ENCODE results near the gene MROH2A.

Gene MROH2A

GRCh38 chr2:233836359-233836758 lies 58.2 kb downstream of the MROH2A start:
- Histone ChIP-seq H3K4me3 (ENCODE audit: low read length) (no peak overlapping the region), H3K4me1 (ENCODE audit: insufficient read depth, low read length) (no peaks in the 10 kb centered on the region; the same call in 1 of the 2 replicates), H3K36me3 (ENCODE audit: insufficient read depth, low read depth, low read length) (peaks cover 76% of the 10 kb centered on the region), H3K9me3 (ENCODE audit: insufficient read depth, low read depth, low read length) (no peaks in the 10 kb centered on the region), H3K27me3 (ENCODE audit: insufficient read depth, low read length) (no peaks in the 10 kb centered on the region), H3K27ac (ENCODE audit: low read length) (no peak overlapping the region), H3K9ac (ENCODE audit: low read depth, low read length) (no peak overlapping the region)

- no peak overlapping the region for H3K27ac ChIP-seq (ENCODE audit: low read length)
- peaks cover 90% of the 10 kb centered on the region for H3K36me3 ChIP-seq (ENCODE audit: insufficient read depth, low read depth, low read length)
- H3K4me3 ChIP-seq (ENCODE audit: low read length) = no peak overlapping the region
These were observed 59.6 kb downstream of the MROH2A start for GRCh38 chr2:233837694-233838229.

GRCh38 chr2:233838251-233838650 lies 60.1 kb downstream of the MROH2A start:
- no peak overlapping the region for H3K27ac ChIP-seq (ENCODE audit: low read length)
- H3K4me1 ChIP-seq (ENCODE audit: insufficient read depth, low read length) = no peaks in the 10 kb centered on the region; the same call in 1 of the 2 replicates
- H3K27me3 ChIP-seq (ENCODE audit: insufficient read depth, low read length) = no peaks in the 10 kb centered on the region
- H3K36me3 ChIP-seq (ENCODE audit: insufficient read depth, low read depth, low read length) = peaks cover 95% of the 10 kb centered on the region
- H3K9me3 ChIP-seq (ENCODE audit: insufficient read depth, low read depth, low read length) = no peaks in the 10 kb centered on the region
- H3K9ac ChIP-seq (ENCODE audit: low read depth, low read length) = no peak overlapping the region
- H3K4me3 ChIP-seq (ENCODE audit: low read length) = no peak overlapping the region

More at GRCh38 chr2:233837694-233838229, 59.6 kb downstream of the MROH2A start:
- no peaks in the 10 kb centered on the region for H3K27me3 ChIP-seq (ENCODE audit: insufficient read depth, low read length)
- H3K4me1 ChIP-seq (ENCODE audit: insufficient read depth, low read length) = no peaks in the 10 kb centered on the region; the same call in 1 of the 2 replicates
- H3K9ac ChIP-seq (ENCODE audit: low read depth, low read length) = no peak overlapping the region
- H3K9me3 ChIP-seq (ENCODE audit: insufficient read depth, low read depth, low read length) = no peaks in the 10 kb centered on the region

- no peaks in the 10 kb centered on the region for H3K4me1 ChIP-seq (ENCODE audit: insufficient read depth, low read length)
- no peak overlapping the region for H3K27ac ChIP-seq (ENCODE audit: low read length)
- H3K9me3 ChIP-seq (ENCODE audit: insufficient read depth, low read depth, low read length) = no peaks in the 10 kb centered on the region
- no peak overlapping the region for H3K4me3 ChIP-seq (ENCODE audit: low read length)
- peaks cover 100% of the 10 kb centered on the region for H3K36me3 ChIP-seq (ENCODE audit: insufficient read depth, low read depth, low read length)
- H3K27me3 ChIP-seq (ENCODE audit: insufficient read depth, low read length) = no peaks in the 10 kb centered on the region
- no peak overlapping the region for H3K9ac ChIP-seq (ENCODE audit: low read depth, low read length)
These were observed 60.8 kb downstream of the MROH2A start for GRCh38 chr2:233838726-233839446.

GRCh38 chr2:233839447-233839820 lies 61.3 kb downstream of the MROH2A start:
- Histone ChIP-seq H3K36me3 (ENCODE audit: insufficient read depth, low read depth, low read length) (peaks cover 100% of the 10 kb centered on the region), H3K27ac (ENCODE audit: low read length) (no peak overlapping the region), H3K9ac (ENCODE audit: low read depth, low read length) (no peak overlapping the region)

GRCh38 chr2:233840520-233840919 lies 62.4 kb downstream of the MROH2A start:
- H3K36me3 ChIP-seq (ENCODE audit: insufficient read depth, low read depth, low read length) = peaks cover 100% of the 10 kb centered on the region
- H3K27ac ChIP-seq (ENCODE audit: low read length) = no peak overlapping the region
- no peak overlapping the region for H3K4me3 ChIP-seq (ENCODE audit: low read length)
- no peaks in the 10 kb centered on the region for H3K9me3 ChIP-seq (ENCODE audit: insufficient read depth, low read depth, low read length)
- H3K9ac ChIP-seq (ENCODE audit: low read depth, low read length) = no peak overlapping the region
- H3K27me3 ChIP-seq (ENCODE audit: insufficient read depth, low read length) = no peaks in the 10 kb centered on the region
- H3K4me1 ChIP-seq (ENCODE audit: insufficient read depth, low read length) = no peaks in the 10 kb centered on the region

More at GRCh38 chr2:233839447-233839820, 61.3 kb downstream of the MROH2A start:
- Histone ChIP-seq H3K27me3 (ENCODE audit: insufficient read depth, low read length) (no peaks in the 10 kb centered on the region), H3K4me3 (ENCODE audit: low read length) (no peak overlapping the region), H3K4me1 (ENCODE audit: insufficient read depth, low read length) (no peaks in the 10 kb centered on the region), H3K9me3 (ENCODE audit: insufficient read depth, low read depth, low read length) (no peaks in the 10 kb centered on the region)

- peaks cover 100% of the 10 kb centered on the region for H3K36me3 ChIP-seq (ENCODE audit: insufficient read depth, low read depth, low read length)
- no peaks in the 10 kb centered on the region for H3K4me1 ChIP-seq (ENCODE audit: insufficient read depth, low read length)
- H3K27me3 ChIP-seq (ENCODE audit: insufficient read depth, low read length) = no peaks in the 10 kb centered on the region
- no peak overlapping the region for H3K4me3 ChIP-seq (ENCODE audit: low read length)
- no peak overlapping the region for H3K27ac ChIP-seq (ENCODE audit: low read length)
- no peaks in the 10 kb centered on the region for H3K9me3 ChIP-seq (ENCODE audit: insufficient read depth, low read depth, low read length)
- no peak overlapping the region for H3K9ac ChIP-seq (ENCODE audit: low read depth, low read length)
These were observed 63.1 kb downstream of the MROH2A start for GRCh38 chr2:233841183-233841582.

GRCh38 chr2:233844064-233844807 lies 66.1 kb downstream of the MROH2A start:
- H3K36me3 ChIP-seq (ENCODE audit: insufficient read depth, low read depth, low read length) = peaks cover 100% of the 10 kb centered on the region
- no peak overlapping the region for H3K27ac ChIP-seq (ENCODE audit: low read length)
- no peak overlapping the region for H3K9ac ChIP-seq (ENCODE audit: low read depth, low read length)
- no peaks in the 10 kb centered on the region for H3K4me1 ChIP-seq (ENCODE audit: insufficient read depth, low read length)
- no peak overlapping the region for H3K4me3 ChIP-seq (ENCODE audit: low read length)
- H3K9me3 ChIP-seq (ENCODE audit: insufficient read depth, low read depth, low read length) = no peaks in the 10 kb centered on the region
- no peaks in the 10 kb centered on the region for H3K27me3 ChIP-seq (ENCODE audit: insufficient read depth, low read length)

GRCh38 chr2:233844836-233845235 lies 66.7 kb downstream of the MROH2A start:
- Histone ChIP-seq H3K36me3 (ENCODE audit: insufficient read depth, low read depth, low read length) (peaks cover 100% of the 10 kb centered on the region), H3K4me3 (ENCODE audit: low read length) (no peak overlapping the region), H3K27me3 (ENCODE audit: insufficient read depth, low read length) (no peaks in the 10 kb centered on the region), H3K9me3 (ENCODE audit: insufficient read depth, low read depth, low read length) (no peaks in the 10 kb centered on the region), H3K9ac (ENCODE audit: low read depth, low read length) (no peak overlapping the region), H3K4me1 (ENCODE audit: insufficient read depth, low read length) (no peaks in the 10 kb centered on the region), H3K27ac (ENCODE audit: low read length) (no peak overlapping the region)

GRCh38 chr2:233845301-233846060 lies 67.4 kb downstream of the MROH2A start:
- no peak overlapping the region for H3K9ac ChIP-seq (ENCODE audit: low read depth, low read length)
- H3K36me3 ChIP-seq (ENCODE audit: insufficient read depth, low read depth, low read length) = peaks cover 100% of the 10 kb centered on the region
- no peak overlapping the region for H3K4me3 ChIP-seq (ENCODE audit: low read length)
- H3K27ac ChIP-seq (ENCODE audit: low read length) = no peak overlapping the region
- H3K4me1 ChIP-seq (ENCODE audit: insufficient read depth, low read length) = no peaks in the 10 kb centered on the region
- no peaks in the 10 kb centered on the region for H3K9me3 ChIP-seq (ENCODE audit: insufficient read depth, low read depth, low read length)
- H3K27me3 ChIP-seq (ENCODE audit: insufficient read depth, low read length) = no peaks in the 10 kb centered on the region

GRCh38 chr2:233846387-233847247 lies 68.5 kb downstream of the MROH2A start:
- no peak overlapping the region for H3K27ac ChIP-seq (ENCODE audit: low read length)
- H3K4me1 ChIP-seq (ENCODE audit: insufficient read depth, low read length) = no peaks in the 10 kb centered on the region
- no peak overlapping the region for H3K4me3 ChIP-seq (ENCODE audit: low read length)
- H3K27me3 ChIP-seq (ENCODE audit: insufficient read depth, low read length) = no peaks in the 10 kb centered on the region
- no peak overlapping the region for H3K9ac ChIP-seq (ENCODE audit: low read depth, low read length)
- H3K36me3 ChIP-seq (ENCODE audit: insufficient read depth, low read depth, low read length) = peaks cover 100% of the 10 kb centered on the region
- H3K9me3 ChIP-seq (ENCODE audit: insufficient read depth, low read depth, low read length) = no peaks in the 10 kb centered on the region
